PC-9 (cell line): ENCODE data around the gene HAAO. TPM values are rescaled to one million over a fixed set of nuclear protein-coding genes. Genes with fewer than 3 reads are reported as not detected.

ENCODE experiments used
- BruUV-seq: library from RNA; stranded (reverse); fragments of 400-500 nt; replicated peaks from 2 replicates; lab custom pipeline; 2021; lab: Mats Ljungman, UMichigan
- CTCF ChIA-PET: fragments of 300-600 bp; sonication (Branson Sonifier 250); formaldehyde crosslinking; loops from one replicate; lab custom pipeline; 2022; ENCODE audit warnings: antibody characterized with exemption; lab: Charles Lee
- POLR2A ChIA-PET: fragments of 300-600 bp; sonication (Branson Sonifier 250); formaldehyde crosslinking; loops from one replicate; lab custom pipeline; 2022; ENCODE audit warnings: antibody characterized with exemption; ENCODE audit not compliant: unreplicated experiment; lab: Charles Lee
- DNase-seq, 2 experiments: peaks; one replicate each; pipeline versions ENCODE4 v3.0.0 to v3.0.0-alpha.2; 2015 to 2022; ENCODE audit warnings: mixed read lengths in 1 of 2
- H2AFZ ChIP-seq: fragments of 200-600 bp; sonication (generic); 2 replicates; pipeline ENCODE4 v1.8.1; 2017; ENCODE audit warnings: antibody characterized with exemption
- H3F3A ChIP-seq: fragments of 200-600 bp; sonication (generic); 2 replicates; pipeline ENCODE4 v1.8.1; 2017; ENCODE audit warnings: antibody characterized with exemption, mild to moderate bottlenecking, low read depth; ENCODE audit not compliant: insufficient read depth
- H3K27ac ChIP-seq: fragments of 200-600 bp; sonication (generic); 2 replicates; pipeline ENCODE4 v1.6.1; 2016; ENCODE audit warnings: mixed run types
- H3K27me3 ChIP-seq: fragments of 200-600 bp; sonication (generic); 2 replicates; pipeline ENCODE4 v1.6.1; 2016; ENCODE audit warnings: low read depth, mixed run types; ENCODE audit not compliant: insufficient read depth
- H3K36me3 ChIP-seq: fragments of 200-600 bp; sonication (generic); 2 replicates; pipeline ENCODE4 v1.6.1; 2016; ENCODE audit warnings: low read depth, mixed run types
- H3K4me1 ChIP-seq: fragments of 200-600 bp; sonication (generic); replicated peaks from 2 replicates; pipeline ENCODE4 v1.6.1; 2016; ENCODE audit warnings: mixed run types; ENCODE audit not compliant: insufficient read depth
- H3K4me2 ChIP-seq: fragments of 200-600 bp; sonication (generic); 2 replicates; pipeline ENCODE4 v1.6.1; 2017; ENCODE audit warnings: mixed run types
- H3K4me3 ChIP-seq: fragments of 200-600 bp; sonication (generic); 2 replicates; pipeline ENCODE4 v1.6.1; 2016; ENCODE audit warnings: mixed run types
- H3K79me2 ChIP-seq: fragments of 200-600 bp; sonication (generic); 2 replicates; pipeline ENCODE4 v1.6.1; 2017; ENCODE audit warnings: low read depth, mixed run types
- H3K9me2 ChIP-seq: fragments of 200-600 bp; sonication (generic); 2 replicates; pipeline ENCODE4 v1.8.1; 2017; ENCODE audit warnings: mild to moderate bottlenecking; ENCODE audit not compliant: insufficient read depth
- H3K9me3 ChIP-seq: fragments of 200-600 bp; sonication (generic); 2 replicates; pipeline ENCODE4 v1.8.1; 2016; ENCODE audit warnings: low read depth; ENCODE audit not compliant: insufficient read depth
- H4K20me1 ChIP-seq: fragments of 200-600 bp; sonication (generic); 2 replicates; pipeline ENCODE4 v1.8.1; 2017; ENCODE audit not compliant: insufficient read depth
- CTCF ChIP-seq: fragments of 200-600 bp; sonication (generic); conservative IDR thresholded peaks from 2 replicates; pipeline ENCODE4 v1.6.1; 2017; ENCODE audit warnings: mixed run types, antibody characterized with exemption, mild to moderate bottlenecking, moderate library complexity
- EZH2 ChIP-seq: fragments of 200-600 bp; sonication (generic); IDR thresholded peaks from 2 replicates; pipeline ENCODE4 v1.8.0; 2017; ENCODE audit warnings: antibody characterized with exemption, low read depth
- intact Hi-C: fragments of 100-400 bp; cut with micrococcal nuclease; formaldehyde crosslinking; loops from one replicate; pipeline ENCODE4 v1.10.0; 2022; ENCODE audit not compliant: unreplicated experiment
- total RNA-seq: library from RNA; stranded (reverse); gene quantifications from 2 replicates; pipeline ENCODE4 v1.2.3, GENCODE V29; 2021

The HAAO gene
- total RNA-seq, 1 experiment from 2014 or later, result not detected

- Histone ChIP-seq H3F3A (no peaks in the 10 kb centered on the region), H3K4me3 (no peak overlapping the region), H3K9me3 (no peaks in the 10 kb centered on the region), H2AFZ (no peak overlapping the region), H3K36me3 (no peaks in the 10 kb centered on the region), H3K9me2 (no peaks in the 10 kb centered on the region), H3K27me3 (no peaks in the 10 kb centered on the region), H3K4me2 (no peak overlapping the region), H3K4me1 (no peaks in the 10 kb centered on the region), H4K20me1 (no peaks in the 10 kb centered on the region), H3K79me2 (no peaks in the 10 kb centered on the region), H3K27ac (no peak overlapping the region)
- POLR2A ChIA-PET, result no interaction called here
- intact Hi-C loops, result no loop called here
- no TSS peak for BruUV-seq
- CTCF ChIA-PET, result no interaction called here
- DNase-seq, result no peak
- TF ChIP-seq CTCF (no peak), EZH2 (no peak)
Observed at GRCh38 chr2:42788882-42789281, 3.5 kb downstream of the HAAO start.

GRCh38 chr2:42788478-42788793 is 3.9 kb downstream of the HAAO start:
- no TSS peak for BruUV-seq
- no peaks in the 10 kb centered on the region for H3F3A ChIP-seq
- no peak overlapping the region for H3K27ac ChIP-seq
- H2AFZ ChIP-seq, result no peak overlapping the region
- no peak for TF ChIP-seq CTCF
- no peak for TF ChIP-seq EZH2
- H3K36me3 ChIP-seq, result no peaks in the 10 kb centered on the region
- H3K79me2 ChIP-seq, result no peaks in the 10 kb centered on the region
- ChIA-PET POLR2A (no interaction called here), CTCF (no interaction called here)
- no peak overlapping the region for H3K4me3 ChIP-seq
- H3K9me2 ChIP-seq, result no peaks in the 10 kb centered on the region
- no peak overlapping the region for H3K4me2 ChIP-seq
- no peaks in the 10 kb centered on the region for H3K4me1 ChIP-seq
- no peaks in the 10 kb centered on the region for H3K27me3 ChIP-seq
- intact Hi-C loops, result no loop called here
- no peak for DNase-seq
- no peaks in the 10 kb centered on the region for H4K20me1 ChIP-seq
- no peaks in the 10 kb centered on the region for H3K9me3 ChIP-seq

DNA sequence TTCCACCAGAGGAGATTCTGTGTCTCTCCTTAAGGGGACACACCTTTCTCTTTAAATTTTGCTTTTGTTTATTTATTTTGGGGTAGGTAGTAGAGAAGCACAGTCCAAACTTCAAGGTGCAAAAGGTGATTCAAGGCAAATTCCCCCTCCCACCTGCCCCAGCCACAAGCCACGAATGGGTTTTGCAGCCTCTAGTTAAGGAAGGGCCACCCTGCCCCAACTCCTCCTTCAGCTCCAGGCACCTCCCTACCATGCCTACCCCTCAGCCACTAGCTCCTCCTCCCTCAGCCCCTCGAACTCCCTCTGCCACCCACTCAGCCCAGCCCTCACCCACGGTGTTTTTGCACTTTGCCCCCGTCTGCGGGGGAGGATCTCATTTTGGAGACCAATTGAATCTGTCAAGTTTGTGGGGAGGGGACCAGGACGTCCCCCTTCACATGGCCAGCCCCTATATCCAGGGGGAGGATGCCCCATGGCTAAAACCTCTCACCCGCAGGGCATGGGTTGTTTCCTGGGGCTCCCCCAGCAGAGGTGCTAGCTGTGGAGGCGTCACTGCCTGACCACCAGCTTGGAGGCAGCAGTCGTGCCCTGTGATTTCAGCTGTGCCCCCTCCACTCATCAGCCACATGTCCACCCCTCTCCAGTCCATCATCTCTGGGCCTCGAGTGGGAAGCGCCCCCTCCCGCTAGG is 4.5 kb downstream of the HAAO start:
- intact Hi-C loops, result no loop called here
- no peaks in the 10 kb centered on the region for H3K9me3 ChIP-seq
- H3K36me3 ChIP-seq, result no peaks in the 10 kb centered on the region
- no peaks in the 10 kb centered on the region for H3F3A ChIP-seq
- H3K79me2 ChIP-seq, result no peaks in the 10 kb centered on the region
- H3K4me2 ChIP-seq, result no peak overlapping the region
- no peaks in the 10 kb centered on the region for H3K9me2 ChIP-seq
- CTCF ChIA-PET, result interaction anchor here (0.5 kb wide), 1 partner anchor 1596 kb away, joined by 3 read pairs; no protein-coding TSS in a partner anchor
- H4K20me1 ChIP-seq, result no peaks in the 10 kb centered on the region
- POLR2A ChIA-PET, result interaction anchor here (0.7 kb wide), 1 partner anchor 161 kb away, joined by 4 read pairs; no protein-coding TSS in a partner anchor
- no peak overlapping the region for H3K4me3 ChIP-seq
- no peak for DNase-seq
- H3K27ac ChIP-seq, result no peak overlapping the region
- no peak overlapping the region for H2AFZ ChIP-seq
- no peaks in the 10 kb centered on the region for H3K4me1 ChIP-seq
- no peaks in the 10 kb centered on the region for H3K27me3 ChIP-seq
- BruUV-seq, result no TSS peak
- no peak for TF ChIP-seq EZH2
- TF ChIP-seq CTCF, result no peak
